GM12891 (cell line): ENCODE data around the gene GIMAP7.

ENCODE experiments used
- PAX5 ChIP-seq: IDR thresholded peaks from 2 replicates; pipeline ENCODE4 v1.6.1; 2011; ENCODE audit warnings: low read length, moderate library complexity, mild to moderate bottlenecking; ENCODE audit not compliant: insufficient read depth, severe bottlenecking
- POLR2A ChIP-seq: IDR thresholded peaks from 2 replicates; pipeline ENCODE4 v1.6.1; 2011; ENCODE audit warnings: low read depth, low read length, control low read depth
- POLR2AphosphoS5 ChIP-seq: IDR thresholded peaks from 2 replicates; pipeline ENCODE4 v1.6.1; 2011; ENCODE audit warnings: low read depth, low read length, control low read depth
- POU2F2 ChIP-seq: IDR thresholded peaks from 2 replicates; pipeline ENCODE4 v1.6.1; 2011; ENCODE audit warnings: low read depth, mild to moderate bottlenecking, control low read depth, low read length, moderate library complexity
- SPI1 ChIP-seq: IDR thresholded peaks from 2 replicates; pipeline ENCODE4 v1.6.1; 2011; ENCODE audit warnings: low read depth, low read length, control low read depth
- TAF1 ChIP-seq: IDR thresholded peaks from 2 replicates; pipeline ENCODE4 v1.6.1; 2011; ENCODE audit warnings: low read depth, low read length, control low read depth

DNA sequence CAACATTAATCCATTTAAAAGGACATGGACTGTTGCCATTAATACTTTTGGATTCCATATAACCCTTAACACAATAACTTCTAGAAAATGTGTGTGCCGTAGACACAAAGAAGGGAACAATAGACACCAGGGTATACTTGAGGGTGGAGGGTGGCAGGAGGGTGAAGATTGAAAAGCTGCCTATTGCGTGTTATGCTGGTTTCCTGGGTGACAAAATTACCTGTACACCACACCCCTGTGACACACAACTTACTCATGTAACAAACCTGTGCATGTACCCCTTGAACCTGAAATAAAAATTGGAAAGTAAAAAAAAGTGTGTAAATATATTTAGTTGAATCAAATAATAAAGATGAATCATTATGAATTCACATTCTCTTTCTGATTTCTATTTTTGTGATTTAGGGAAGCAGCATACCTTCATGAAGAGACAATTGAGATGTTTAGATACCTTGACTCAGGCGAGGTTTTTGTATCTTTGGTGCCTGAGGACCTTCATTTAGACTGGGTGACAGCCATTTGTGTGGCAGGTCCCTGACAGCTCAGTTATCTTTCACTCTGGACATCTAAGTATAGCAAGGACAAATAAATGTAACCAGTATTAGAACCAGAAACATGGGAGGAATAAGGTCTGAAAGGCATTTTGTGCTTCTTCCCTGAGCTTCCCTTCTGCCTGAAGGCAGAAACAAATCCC lies 35.5 kb upstream of the GIMAP7 start:
- TF ChIP-seq POLR2AphosphoS5 (no peak), TAF1 (no peak), POLR2A (no peak), PAX5 (no peak), POU2F2 (no peak), SPI1 (no peak)
